ENCODE data around the gene AUNIP.

AUNIP gene, protein sequence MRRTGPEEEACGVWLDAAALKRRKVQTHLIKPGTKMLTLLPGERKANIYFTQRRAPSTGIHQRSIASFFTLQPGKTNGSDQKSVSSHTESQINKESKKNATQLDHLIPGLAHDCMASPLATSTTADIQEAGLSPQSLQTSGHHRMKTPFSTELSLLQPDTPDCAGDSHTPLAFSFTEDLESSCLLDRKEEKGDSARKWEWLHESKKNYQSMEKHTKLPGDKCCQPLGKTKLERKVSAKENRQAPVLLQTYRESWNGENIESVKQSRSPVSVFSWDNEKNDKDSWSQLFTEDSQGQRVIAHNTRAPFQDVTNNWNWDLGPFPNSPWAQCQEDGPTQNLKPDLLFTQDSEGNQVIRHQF

DNA sequence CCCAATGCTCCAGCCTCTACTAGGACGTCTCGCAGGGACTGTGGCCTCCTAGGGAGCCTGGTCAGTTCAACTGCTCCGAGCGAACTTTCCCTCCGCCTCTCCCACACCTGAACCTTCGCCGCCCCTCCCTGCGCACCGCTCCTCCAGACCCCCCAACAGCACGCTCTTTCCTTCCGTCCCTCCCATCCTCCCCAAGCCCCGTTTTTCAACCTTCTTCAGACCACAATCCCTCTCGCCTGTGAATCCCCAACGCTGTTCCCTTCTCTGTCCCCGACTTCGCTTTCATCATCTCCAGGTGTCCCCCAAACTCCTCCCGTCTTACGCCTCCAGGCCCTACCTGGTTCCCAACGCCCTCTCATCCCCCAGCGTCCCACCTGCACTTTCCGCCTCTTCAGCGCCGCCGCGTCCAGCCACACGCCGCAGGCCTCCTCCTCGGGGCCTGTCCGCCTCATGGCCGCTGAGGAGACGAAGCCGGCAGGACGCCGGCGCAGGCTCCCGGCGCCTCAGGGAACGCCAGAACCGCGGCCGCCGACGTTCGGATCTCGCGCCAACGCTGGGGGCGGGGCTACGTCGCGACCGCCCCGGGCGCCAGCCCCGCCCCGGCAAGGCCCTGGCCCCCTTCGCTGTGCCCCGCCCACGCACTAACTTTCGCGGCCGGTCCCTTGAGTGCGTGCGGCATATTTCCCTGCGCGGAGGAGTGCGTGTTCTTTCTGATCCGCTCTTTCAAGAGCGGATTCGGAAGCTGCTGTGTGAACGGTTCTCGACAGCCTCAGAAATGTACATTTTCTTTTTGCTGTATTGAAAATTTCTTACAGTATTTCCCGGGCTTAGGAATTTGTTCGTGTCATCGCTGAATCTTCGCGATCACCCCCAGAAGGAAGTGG lies at the start of gene AUNIP:
AUNIP (minus strand) TSS at position 552 of the 884 bp plus-strand sequence; CDS start at position 452, 100 bp downstream.
- peaks cover 7% of the 10 kb centered on the region; the same call in 1 of the 2 replicates for H3K79me2 ChIP-seq (ENCODE audit: insufficient read depth, low read length)
- no peaks in the 10 kb centered on the region for H3K27me3 ChIP-seq (ENCODE audit: low read length)
- H2AFZ ChIP-seq (ENCODE audit: low read depth, low read length, severe bottlenecking), result peak within 1 kb of the TSS; percentile 90
- TF ChIP-seq, protein P1, sequence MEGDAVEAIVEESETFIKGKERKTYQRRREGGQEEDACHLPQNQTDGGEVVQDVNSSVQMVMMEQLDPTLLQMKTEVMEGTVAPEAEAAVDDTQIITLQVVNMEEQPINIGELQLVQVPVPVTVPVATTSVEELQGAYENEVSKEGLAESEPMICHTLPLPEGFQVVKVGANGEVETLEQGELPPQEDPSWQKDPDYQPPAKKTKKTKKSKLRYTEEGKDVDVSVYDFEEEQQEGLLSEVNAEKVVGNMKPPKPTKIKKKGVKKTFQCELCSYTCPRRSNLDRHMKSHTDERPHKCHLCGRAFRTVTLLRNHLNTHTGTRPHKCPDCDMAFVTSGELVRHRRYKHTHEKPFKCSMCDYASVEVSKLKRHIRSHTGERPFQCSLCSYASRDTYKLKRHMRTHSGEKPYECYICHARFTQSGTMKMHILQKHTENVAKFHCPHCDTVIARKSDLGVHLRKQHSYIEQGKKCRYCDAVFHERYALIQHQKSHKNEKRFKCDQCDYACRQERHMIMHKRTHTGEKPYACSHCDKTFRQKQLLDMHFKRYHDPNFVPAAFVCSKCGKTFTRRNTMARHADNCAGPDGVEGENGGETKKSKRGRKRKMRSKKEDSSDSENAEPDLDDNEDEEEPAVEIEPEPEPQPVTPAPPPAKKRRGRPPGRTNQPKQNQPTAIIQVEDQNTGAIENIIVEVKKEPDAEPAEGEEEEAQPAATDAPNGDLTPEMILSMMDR (IDR thresholded peaks at IDR 0.05; ENCODE audit: insufficient read depth, low read length, poor library complexity, severe bottlenecking), result no peak
- TF ChIP-seq EZH2phosphoT487 (conservative IDR thresholded peaks at IDR 0.05; ENCODE audit: low read length), result no peak
- H4K20me1 ChIP-seq (ENCODE audit: low read depth, low read length), result no peaks in the 10 kb centered on the region
- H3K4me2 ChIP-seq (ENCODE audit: low read depth, low read length, poor library complexity, severe bottlenecking), result peak within 1 kb of the TSS; percentile 96
- H3K9me2 ChIP-seq (replicated peaks; ENCODE audit: insufficient read depth, low read length), result no peaks in the 10 kb centered on the region
- no peaks in the 10 kb centered on the region for H3K36me3 ChIP-seq (ENCODE audit: low read length)
- H3K9ac ChIP-seq (ENCODE audit: low read length), result peak within 1 kb of the TSS; percentile 80
- no peaks in the 10 kb centered on the region for H3F3A ChIP-seq (ENCODE audit: insufficient read depth)
- H3K27ac ChIP-seq (ENCODE audit: low read depth, low read length), result peak within 1 kb of the TSS; percentile 23; the same call in 1 of the 2 replicates
- peak within 1 kb of the TSS; percentile 69 for H3K4me3 ChIP-seq (ENCODE audit: insufficient read depth, low read length, poor library complexity, severe bottlenecking)
- H3K9me3 ChIP-seq (ENCODE audit: insufficient read depth, low read length), result no peaks in the 10 kb centered on the region

DNA sequence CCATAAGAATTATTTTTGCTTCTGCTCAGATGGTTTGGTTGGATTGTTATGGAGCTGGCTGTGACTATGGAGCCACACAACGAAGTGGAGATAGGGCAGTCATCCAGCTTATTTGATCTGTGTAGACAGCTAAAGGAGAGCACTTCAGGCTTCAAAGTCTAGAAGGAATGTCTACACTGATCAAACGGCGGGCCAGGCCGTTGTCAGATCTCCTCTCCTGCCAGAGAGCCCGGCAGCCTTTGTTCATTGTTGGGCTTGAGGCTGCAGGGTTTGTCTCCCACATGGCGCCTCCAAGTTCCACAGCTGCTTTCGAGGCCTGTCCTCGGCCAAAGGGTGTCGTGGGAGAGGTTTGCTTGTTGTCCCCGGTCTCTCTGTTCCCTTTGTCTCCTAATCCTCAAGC lies 49.8 kb upstream of the AUNIP start:
- H3K4me3 ChIP-seq (ENCODE audit: insufficient read depth, low read length, poor library complexity, severe bottlenecking), result no peak overlapping the region
- 0 out of 2 replicates have a peak, but pooled peaks cover 6% of the 10 kb centered on the region for H4K20me1 ChIP-seq (ENCODE audit: low read depth, low read length)
- H3K36me3 ChIP-seq (ENCODE audit: low read length), result peaks cover 7% of the 10 kb centered on the region
- H3K27me3 ChIP-seq (ENCODE audit: low read length), result no peaks in the 10 kb centered on the region
- H3F3A ChIP-seq (ENCODE audit: insufficient read depth), result 0 out of 2 replicates have a peak, but pooled peaks cover 12% of the 10 kb centered on the region
- H3K4me2 ChIP-seq (ENCODE audit: low read depth, low read length, poor library complexity, severe bottlenecking), result no peak overlapping the region
- no peaks in the 10 kb centered on the region for H3K9me2 ChIP-seq (replicated peaks; ENCODE audit: insufficient read depth, low read length)
- no peak overlapping the region for H2AFZ ChIP-seq (ENCODE audit: low read depth, low read length, severe bottlenecking)
- no peaks in the 10 kb centered on the region for H3K9me3 ChIP-seq (ENCODE audit: insufficient read depth, low read length)
- H3K9ac ChIP-seq (ENCODE audit: low read length), result no peak overlapping the region
- H3K27ac ChIP-seq (ENCODE audit: low read depth, low read length), result no peak overlapping the region
- TF ChIP-seq EZH2phosphoT487 (conservative IDR thresholded peaks at IDR 0.05; ENCODE audit: low read length), result no peak
- TF ChIP-seq, protein P1 (IDR thresholded peaks at IDR 0.05; ENCODE audit: insufficient read depth, low read length, poor library complexity, severe bottlenecking), result no peak
- peaks cover 13% of the 10 kb centered on the region for H3K79me2 ChIP-seq (ENCODE audit: insufficient read depth, low read length)

DNA sequence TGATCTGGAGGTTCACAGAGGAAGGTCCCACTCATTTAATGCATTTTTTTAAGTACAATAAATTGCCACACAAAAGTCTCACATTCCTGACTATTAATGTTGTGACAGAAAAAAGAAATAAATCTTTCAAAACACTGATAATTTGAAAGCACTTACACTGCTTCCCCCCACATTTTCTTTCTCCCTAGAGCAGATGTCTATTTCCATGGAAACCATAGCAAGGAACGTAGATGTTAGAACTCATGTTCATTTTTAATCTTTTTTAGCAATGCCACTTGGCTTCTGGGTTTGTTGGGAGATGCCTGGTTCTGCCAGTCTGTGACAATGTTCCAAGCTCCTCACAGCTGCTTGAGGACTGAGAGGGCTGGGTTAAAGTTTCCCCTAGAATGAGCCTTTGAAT lies 48.9 kb upstream of the AUNIP start:
- Histone ChIP-seq H3K27me3 (ENCODE audit: low read length) (no peaks in the 10 kb centered on the region), H3K27ac (ENCODE audit: low read depth, low read length) (no peak overlapping the region), H3K79me2 (ENCODE audit: insufficient read depth, low read length) (peaks cover 22% of the 10 kb centered on the region), H3K9me3 (ENCODE audit: insufficient read depth, low read length) (no peaks in the 10 kb centered on the region), H3F3A (ENCODE audit: insufficient read depth) (0 out of 2 replicates have a peak, but pooled peaks cover 14% of the 10 kb centered on the region), H2AFZ (ENCODE audit: low read depth, low read length, severe bottlenecking) (no peak overlapping the region), H3K4me2 (ENCODE audit: low read depth, low read length, poor library complexity, severe bottlenecking) (no peak overlapping the region), H3K4me3 (ENCODE audit: insufficient read depth, low read length, poor library complexity, severe bottlenecking) (no peak overlapping the region), H3K36me3 (ENCODE audit: low read length) (peaks cover 16% of the 10 kb centered on the region), H4K20me1 (ENCODE audit: low read depth, low read length) (peaks cover 12% of the 10 kb centered on the region; the same call in 1 of the 2 replicates), H3K9me2 (replicated peaks; ENCODE audit: insufficient read depth, low read length) (no peaks in the 10 kb centered on the region), H3K9ac (ENCODE audit: low read length) (no peak overlapping the region)
- TF ChIP-seq, protein P1 (IDR thresholded peaks at IDR 0.05; ENCODE audit: insufficient read depth, low read length, poor library complexity, severe bottlenecking), result no peak
- TF ChIP-seq EZH2phosphoT487 (conservative IDR thresholded peaks at IDR 0.05; ENCODE audit: low read length), result no peak
